Stimulated activated naive CD8-positive, alpha-beta T cell treated with anti-CD3 and anti-CD28 coated beads, Interleukin-15, Interleukin-2, amounts not matched to agents 100 ng/mL and 50 ng/mL, for 24 hours (primary cell): Measurements from ENCODE around the gene RRAGA.
"Not testable (repeated sequence)": the region's sequence is repeated elsewhere in the genome, so short reads cannot be mapped to it uniquely, and the experiment has no call there.

Experiments
- H3K27ac Mint-ChIP-seq: one replicate; pipeline ENCODE4 v1.8.0; 2021; ENCODE audit warnings: mild to moderate bottlenecking, mixed read lengths
- H3K27me3 Mint-ChIP-seq: one replicate; pipeline ENCODE4 v1.8.0; 2021; ENCODE audit warnings: mixed read lengths
- H3K36me3 Mint-ChIP-seq: one replicate; pipeline ENCODE4 v1.8.0; 2021; ENCODE audit warnings: low read depth, mixed read lengths
- H3K4me1 Mint-ChIP-seq: one replicate; pipeline ENCODE4 v1.8.0; 2021; ENCODE audit warnings: low read depth, mixed read lengths
- H3K4me3 Mint-ChIP-seq: one replicate; pipeline ENCODE4 v1.8.0; 2021; ENCODE audit warnings: mild to moderate bottlenecking, mixed read lengths
- H3K9me3 Mint-ChIP-seq: one replicate; pipeline ENCODE4 v1.8.0; 2021; ENCODE audit warnings: mixed read lengths

Gene RRAGA

GRCh38 chr9:19036611-19037010 lies 12.6 kb upstream of the RRAGA start:
- H3K9me3 Mint-ChIP-seq = no peaks in the 10 kb centered on the region
- no peaks in the 10 kb centered on the region for H3K4me1 Mint-ChIP-seq
- H3K4me3 Mint-ChIP-seq = no peak overlapping the region
- no peak overlapping the region for H3K27ac Mint-ChIP-seq
- no peaks in the 10 kb centered on the region for H3K27me3 Mint-ChIP-seq
- H3K36me3 Mint-ChIP-seq = no peaks in the 10 kb centered on the region

- H3K4me1 Mint-ChIP-seq = peaks cover 48% of the 10 kb centered on the region
- peak overlapping the region; percentile 98 for H3K4me3 Mint-ChIP-seq
- H3K27me3 Mint-ChIP-seq = no peaks in the 10 kb centered on the region
- peaks cover 37% of the 10 kb centered on the region for H3K36me3 Mint-ChIP-seq
- no peaks in the 10 kb centered on the region for H3K9me3 Mint-ChIP-seq
- H3K27ac Mint-ChIP-seq = peak overlapping the region; percentile 94
These were observed 850 bp downstream of the RRAGA start for GRCh38 chr9:19049917-19050636.

GRCh38 chr9:19050637-19051591 lies 1.7 kb downstream of the RRAGA start:
- peaks cover 48% of the 10 kb centered on the region for H3K4me1 Mint-ChIP-seq

GRCh38 chr9:19057033-19057432 lies 7.8 kb downstream of the RRAGA start:
- H3K9me3 Mint-ChIP-seq = no peaks in the 10 kb centered on the region
- no peak overlapping the region for H3K4me3 Mint-ChIP-seq
- H3K36me3 Mint-ChIP-seq = peaks cover 82% of the 10 kb centered on the region
- H3K27ac Mint-ChIP-seq = no peak overlapping the region
- H3K4me1 Mint-ChIP-seq = peaks cover 5% of the 10 kb centered on the region
- no peaks in the 10 kb centered on the region for H3K27me3 Mint-ChIP-seq

More at GRCh38 chr9:19050637-19051591, 1.7 kb downstream of the RRAGA start:
- peak overlapping the region; percentile 98 for H3K4me3 Mint-ChIP-seq
- peaks cover 44% of the 10 kb centered on the region for H3K36me3 Mint-ChIP-seq
- H3K9me3 Mint-ChIP-seq = no peaks in the 10 kb centered on the region
- H3K27me3 Mint-ChIP-seq = no peaks in the 10 kb centered on the region
- H3K27ac Mint-ChIP-seq = peak overlapping the region; percentile 94

GRCh38 chr9:19074229-19074628 lies 25.0 kb downstream of the RRAGA start:
- peaks cover 68% of the 10 kb centered on the region for H3K36me3 Mint-ChIP-seq
- H3K4me1 Mint-ChIP-seq = no peaks in the 10 kb centered on the region
- no peak overlapping the region for H3K4me3 Mint-ChIP-seq
- no peaks in the 10 kb centered on the region for H3K9me3 Mint-ChIP-seq
- no peaks in the 10 kb centered on the region for H3K27me3 Mint-ChIP-seq
- H3K27ac Mint-ChIP-seq = no peak overlapping the region

GRCh38 chr9:19074836-19075235 lies 25.6 kb downstream of the RRAGA start:
- H3K36me3 Mint-ChIP-seq = peaks cover 70% of the 10 kb centered on the region
- no peak overlapping the region for H3K27ac Mint-ChIP-seq
- H3K27me3 Mint-ChIP-seq = no peaks in the 10 kb centered on the region
- no peaks in the 10 kb centered on the region for H3K9me3 Mint-ChIP-seq
- H3K4me3 Mint-ChIP-seq = no peak overlapping the region
- no peaks in the 10 kb centered on the region for H3K4me1 Mint-ChIP-seq

- no peak overlapping the region for H3K4me3 Mint-ChIP-seq
- H3K36me3 Mint-ChIP-seq = peaks cover 48% of the 10 kb centered on the region
- H3K27ac Mint-ChIP-seq = no peak overlapping the region
- H3K27me3 Mint-ChIP-seq = no peaks in the 10 kb centered on the region
- H3K9me3 Mint-ChIP-seq = no peaks in the 10 kb centered on the region
- no peaks in the 10 kb centered on the region for H3K4me1 Mint-ChIP-seq
These were observed 36.1 kb downstream of the RRAGA start for GRCh38 chr9:19085295-19085694.

- Mint-ChIP-seq H3K4me3 (no peak overlapping the region), H3K27ac (no peak overlapping the region), H3K9me3 (no peaks in the 10 kb centered on the region), H3K27me3 (no peaks in the 10 kb centered on the region), H3K4me1 (no peaks in the 10 kb centered on the region), H3K36me3 (peaks cover 46% of the 10 kb centered on the region)
These were observed 38.1 kb downstream of the RRAGA start for GRCh38 chr9:19087106-19088000.

GRCh38 chr9:19097431-19097830 lies 48.2 kb downstream of the RRAGA start:
- not testable (repeated sequence) for H3K9me3 Mint-ChIP-seq, H3K27me3 Mint-ChIP-seq, H3K27ac Mint-ChIP-seq
- Mint-ChIP-seq H3K4me3 (peak overlapping the region; percentile 20), H3K36me3 (peaks cover 52% of the 10 kb centered on the region), H3K4me1 (peaks cover 54% of the 10 kb centered on the region)
